ENCODE results near the gene ICOS.

- TF ChIP-seq CTCF (IDR thresholded peaks at IDR 0.05) (no peak), ZFX (IDR thresholded peaks at IDR 0.05; ENCODE audit: borderline replicate concordance) (no peak)
Measured at GRCh38 chr2:203908066-203908796, 28.3 kb upstream of the ICOS start.

All from 22Rv1 (cell line).